Left lung (tissue), 10 donors: Measurements from ENCODE around the gene BEAN1. TPM values are rescaled to one million over a fixed set of nuclear protein-coding genes. Genes with fewer than 3 reads are reported as not detected.

ENCODE experiments used
- ATAC-seq: fragments of 200-7000 bp; cut with Tn5 transposase; one replicate; pipeline ENCODE4 v1.9.1; 2020; ENCODE audit warnings: moderate library complexity
- DNase-seq, 4 donors: peaks; one replicate each; pipeline ENCODE4 v3.0.0-alpha.2; 2013 to 2020
- H3K27ac ChIP-seq, 2 donors: fragments of 200-600 bp; sonication (generic) in 1 of 2; one replicate each; pipeline versions ENCODE4 v1.5.0 to v1.8.0; 2020 to 2021
- H3K27me3 ChIP-seq, 2 donors: fragments of 200-600 bp; sonication (generic) in 1 of 2; one replicate each; pipeline versions ENCODE4 v1.5.0 to v1.8.0; 2020 to 2021
- H3K36me3 ChIP-seq, 2 donors: fragments of 200-600 bp; sonication (generic) in 1 of 2; one replicate each; pipeline versions ENCODE4 v1.5.0 to v1.8.0; 2020 to 2021
- H3K4me1 ChIP-seq, 2 donors: fragments of 200-600 bp; one replicate each; pipeline ENCODE4 v1.8.0; 2021
- H3K4me3 ChIP-seq, 2 donors: fragments of 200-600 bp; sonication (generic) in 1 of 2; one replicate each; pipeline versions ENCODE4 v1.5.0 to v1.8.0; 2020 to 2021; ENCODE audit warnings: mild to moderate bottlenecking in 1 of 2
- H3K9me3 ChIP-seq, 2 donors: fragments of 200-600 bp; sonication (generic) in 1 of 2; one replicate each; pipeline versions ENCODE4 v1.5.0 to v1.8.0; 2020 to 2021
- intact Hi-C, 2 donors: fragments of 100-400 bp; cut with DNase I; formaldehyde crosslinking; loops; one replicate each; pipeline versions ENCODE4 v1.11.2 to v1.14.2; 2022
- polyA plus RNA-seq, 6 donors: library from polyadenylated mRNA; unstranded; fragments of 120-200 nt; gene quantifications; one replicate each; pipeline ENCODE4 v1.2.1, GENCODE V29; 2013; ENCODE audit not compliant: insufficient read length in 6 of 6
- total RNA-seq, 2 donors: library from RNA; stranded (reverse); fragmentation: NEBNext Ultra II Directional; extraction: Animal tissue kit (Norgen Biotek cat#: 25700); gene quantifications; one replicate each; pipeline ENCODE4 v1.2.1, GENCODE V29; 2021
- TF ChIP-seq, protein P1 (sequence below), 2 donors: fragments of 200-600 bp; sonication (generic) in 1 of 2; IDR thresholded peaks; one replicate each; pipeline versions ENCODE4 v1.5.0 to v1.8.0; 2021; ENCODE audit warnings: antibody characterized with exemption in 2 of 2
- donor health status: DM: no; HTN: yes; CAD: no.
- donor health status: DM: no; HTN: no; CAD: no.

Gene BEAN1
- total and polyA plus RNA-seq, 8 donors = 0.65 to 13.6 (median 10.8) TPM

DNA sequence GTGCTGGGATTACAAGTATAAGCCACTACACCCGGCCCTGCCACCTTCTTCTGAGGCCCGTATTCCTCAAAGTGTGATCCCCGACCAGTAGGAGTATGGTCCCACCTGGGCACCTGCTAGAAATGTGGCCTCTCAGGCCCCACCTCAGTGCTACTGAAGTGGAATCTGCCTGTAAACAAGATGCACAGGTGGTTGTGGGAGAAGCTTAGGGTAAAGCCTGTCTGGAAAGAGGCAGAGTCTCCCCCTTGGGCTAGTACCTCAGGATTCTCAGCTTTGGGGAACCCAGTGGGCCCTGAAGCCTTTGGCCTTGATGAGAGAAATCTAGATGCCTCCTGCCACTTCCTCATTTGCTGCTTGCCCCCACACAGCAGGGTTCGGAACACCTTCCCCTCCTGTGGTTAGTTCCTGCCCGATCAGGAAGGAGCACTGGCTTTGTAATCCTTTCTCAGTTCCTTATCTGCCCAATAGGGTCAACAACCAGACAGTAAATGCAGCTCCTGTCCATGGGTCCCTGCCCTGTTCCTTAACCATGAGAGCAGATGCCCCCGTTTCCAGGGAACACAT, 97.6 kb downstream of the BEAN1 start:
- Histone ChIP-seq H3K36me3 (peaks cover 0 to 50% of the 10 kb centered on the region in 2 donors), H3K27ac (peak overlapping the region; percentile 60 to 99), H3K4me3 (no peak overlapping the region), H3K9me3 (no peaks in the 10 kb centered on the region), H3K27me3 (no peaks in the 10 kb centered on the region), H3K4me1 (peaks cover 16 to 77% of the 10 kb centered on the region in 2 donors)
- ATAC-seq (peak; percentile 38), DNase-seq (peak in 1 of 4 donors; percentile 77)
- intact Hi-C loops = no loop called here
- TF ChIP-seq, protein P1, sequence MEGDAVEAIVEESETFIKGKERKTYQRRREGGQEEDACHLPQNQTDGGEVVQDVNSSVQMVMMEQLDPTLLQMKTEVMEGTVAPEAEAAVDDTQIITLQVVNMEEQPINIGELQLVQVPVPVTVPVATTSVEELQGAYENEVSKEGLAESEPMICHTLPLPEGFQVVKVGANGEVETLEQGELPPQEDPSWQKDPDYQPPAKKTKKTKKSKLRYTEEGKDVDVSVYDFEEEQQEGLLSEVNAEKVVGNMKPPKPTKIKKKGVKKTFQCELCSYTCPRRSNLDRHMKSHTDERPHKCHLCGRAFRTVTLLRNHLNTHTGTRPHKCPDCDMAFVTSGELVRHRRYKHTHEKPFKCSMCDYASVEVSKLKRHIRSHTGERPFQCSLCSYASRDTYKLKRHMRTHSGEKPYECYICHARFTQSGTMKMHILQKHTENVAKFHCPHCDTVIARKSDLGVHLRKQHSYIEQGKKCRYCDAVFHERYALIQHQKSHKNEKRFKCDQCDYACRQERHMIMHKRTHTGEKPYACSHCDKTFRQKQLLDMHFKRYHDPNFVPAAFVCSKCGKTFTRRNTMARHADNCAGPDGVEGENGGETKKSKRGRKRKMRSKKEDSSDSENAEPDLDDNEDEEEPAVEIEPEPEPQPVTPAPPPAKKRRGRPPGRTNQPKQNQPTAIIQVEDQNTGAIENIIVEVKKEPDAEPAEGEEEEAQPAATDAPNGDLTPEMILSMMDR (IDR thresholded peaks at IDR 0.05) = peak in 1 of 2 donors; percentile 52

DNA sequence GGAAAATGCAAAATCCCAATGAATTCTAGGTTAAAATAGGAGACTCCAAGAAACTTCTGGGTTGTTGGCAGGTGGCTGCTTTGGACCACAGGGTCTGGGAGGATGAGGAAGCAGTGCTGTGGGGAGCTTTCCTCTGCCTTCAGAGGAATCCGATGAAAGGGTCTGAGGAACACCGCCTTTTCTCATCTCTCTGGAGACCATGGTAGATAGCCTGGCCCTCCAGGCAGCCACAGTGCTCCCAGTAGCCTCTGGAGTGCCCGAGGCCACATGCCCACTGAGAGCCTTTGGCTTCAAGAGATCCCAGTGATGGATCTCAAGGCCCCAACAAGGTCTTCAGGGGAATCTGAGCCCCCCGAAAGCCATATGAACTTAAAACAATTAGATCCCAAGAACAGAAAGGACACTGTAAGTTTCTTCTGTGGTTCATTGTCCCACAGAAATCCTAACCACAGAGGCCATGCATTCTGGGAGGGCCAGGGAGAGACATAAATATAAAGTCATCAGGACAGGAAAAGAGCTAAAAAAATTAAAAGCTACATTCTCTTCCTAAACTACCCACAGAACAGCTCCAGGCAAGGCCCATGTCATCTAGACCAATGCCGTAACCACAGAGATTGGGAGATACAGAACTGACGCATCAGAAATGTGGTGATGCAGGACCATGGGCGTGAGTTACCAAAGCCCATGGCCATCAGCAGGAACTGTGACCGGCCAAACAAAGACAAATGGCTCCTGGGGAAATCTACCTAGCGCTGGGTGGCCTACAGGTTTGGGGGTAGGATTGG, 98.5 kb downstream of the BEAN1 start:
- TF ChIP-seq, protein P1 (IDR thresholded peaks at IDR 0.05) = no peak
- DNase-seq (no peak), ATAC-seq (peak; percentile 10)
- H3K36me3 ChIP-seq = peaks cover 0 to 59% of the 10 kb centered on the region in 2 donors
- H3K4me1 ChIP-seq = peaks cover 12 to 68% of the 10 kb centered on the region in 2 donors
- H3K27me3 ChIP-seq = no peaks in the 10 kb centered on the region
- H3K27ac ChIP-seq = peak overlapping the region; percentile 60 to 99
- H3K4me3 ChIP-seq = no peak overlapping the region
- intact Hi-C loops = no loop called here
- H3K9me3 ChIP-seq = no peaks in the 10 kb centered on the region

DNA sequence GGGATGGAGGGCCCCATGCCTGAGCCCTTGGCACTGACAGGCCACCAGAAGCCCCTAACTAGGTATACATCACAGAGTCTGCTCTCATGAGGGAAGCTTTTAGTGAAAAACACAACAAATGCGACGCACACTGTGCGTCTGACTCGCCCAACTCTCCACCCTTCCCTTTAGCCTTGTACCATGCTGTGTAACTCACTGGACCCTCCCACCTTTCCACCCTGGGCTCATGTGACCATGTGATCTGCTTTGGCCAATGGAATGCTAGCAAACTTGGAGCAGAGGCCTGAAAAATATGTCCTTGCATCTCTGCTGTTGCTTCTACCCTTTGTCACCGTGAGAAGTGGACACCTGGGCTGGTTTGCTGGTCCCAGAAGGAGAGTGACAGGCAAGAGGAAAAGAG, 101.2 kb downstream of the BEAN1 start:
- H3K4me1 ChIP-seq = peaks cover 0 to 41% of the 10 kb centered on the region in 2 donors
- H3K27me3 ChIP-seq = no peaks in the 10 kb centered on the region
- ATAC-seq (no peak), DNase-seq (no peak)
- H3K4me3 ChIP-seq = no peak overlapping the region
- H3K9me3 ChIP-seq = no peaks in the 10 kb centered on the region
- intact Hi-C loops = no loop called here
- H3K36me3 ChIP-seq = peaks cover 0 to 76% of the 10 kb centered on the region in 2 donors
- TF ChIP-seq, protein P1 (IDR thresholded peaks at IDR 0.05) = no peak
- no peak overlapping the region for H3K27ac ChIP-seq

DNA sequence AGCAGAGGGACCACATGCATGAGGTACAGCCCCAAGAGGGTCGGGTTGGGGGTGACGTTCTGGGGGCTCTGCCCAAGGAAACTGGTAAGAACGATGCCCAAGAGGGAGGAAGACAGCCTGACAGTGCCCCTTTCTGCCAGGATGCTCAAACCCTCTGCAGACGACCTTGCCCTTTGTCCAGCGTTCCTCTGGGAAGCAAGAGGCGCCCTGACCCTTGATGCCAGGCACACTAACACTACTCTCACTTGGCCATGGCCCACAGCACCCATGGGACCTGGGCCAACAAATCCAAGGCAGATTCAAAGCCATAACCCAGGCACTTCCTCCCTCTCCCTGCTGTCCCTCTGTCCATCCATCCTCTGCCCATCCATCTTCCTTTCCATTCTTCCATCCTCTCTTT, 102.4 kb downstream of the BEAN1 start:
- Histone ChIP-seq H3K27me3 (no peaks in the 10 kb centered on the region), H3K27ac (no peak overlapping the region), H3K36me3 (peaks cover 0 to 87% of the 10 kb centered on the region in 2 donors), H3K9me3 (no peaks in the 10 kb centered on the region), H3K4me1 (peaks cover 0 to 29% of the 10 kb centered on the region in 2 donors), H3K4me3 (no peak overlapping the region)
- DNase-seq = no peak
- TF ChIP-seq, protein P1 (IDR thresholded peaks at IDR 0.05) = no peak
- ATAC-seq = no peak
- intact Hi-C loops = no loop called here

Other genes starting within 250 kb of the BEAN1 start
- gene CDH5, start 60.6 kb upstream of the BEAN1 start, total RNA-seq = 10 to 100 TPM; 77.2 to 86.5 TPM
- 100 to 1,000 TPM; 145 to 179 (median 156) TPM for gene CDH5, start 60.6 kb upstream of the BEAN1 start, polyA plus RNA-seq
- gene TK2, start 122.8 kb downstream of the BEAN1 start, total RNA-seq = 10 to 100 TPM; 38.4 to 41.2 TPM
- gene TK2, start 122.8 kb downstream of the BEAN1 start, polyA plus RNA-seq = 10 to 100 TPM; 31.4 to 36.8 (median 34.3) TPM
- gene CKLF, start 125.3 kb downstream of the BEAN1 start, total RNA-seq = 10 to 100 TPM; 42.3 to 66.3 TPM
- gene CKLF, start 125.3 kb downstream of the BEAN1 start, polyA plus RNA-seq = 10 to 100 TPM; 41.6 to 54.6 (median 42.9) TPM
- gene CMTM1, start 139.1 kb downstream of the BEAN1 start, total RNA-seq = 10 to 100 TPM in 1 of 2 donors, 1 to 10 TPM in 1; 5.7 to 10.0 TPM
- 10 to 100 TPM in 1 of 6 donors, 1 to 10 TPM in 5; 7.4 to 10.1 (median 9.5) TPM for gene CMTM1, start 139.1 kb downstream of the BEAN1 start, polyA plus RNA-seq
- 1 to 10 TPM in 1 of 2 donors, under 1 TPM in 1; 0.52 to 5.4 TPM for gene CMTM2, start 152.2 kb downstream of the BEAN1 start, total RNA-seq
- 1 to 10 TPM in 3 of 6 donors, under 1 TPM in 3; 0.77 to 2.1 (median 0.96) TPM for gene CMTM2, start 152.2 kb downstream of the BEAN1 start, polyA plus RNA-seq
- 10 to 100 TPM; 42.6 to 51.5 TPM for gene CMTM3, start 177.4 kb downstream of the BEAN1 start, total RNA-seq
- gene CMTM3, start 177.4 kb downstream of the BEAN1 start, polyA plus RNA-seq = 100 to 1,000 TPM in 2 of 6 donors, 10 to 100 TPM in 4; 80.3 to 102 (median 87.5) TPM